Suprapubic skin (tissue), 4 donors: Measurements from ENCODE around the gene LMNB1. TPM values are rescaled to one million over a fixed set of nuclear protein-coding genes. Genes with fewer than 3 reads are reported as not detected.

Experiments used
- DNase-seq, 2 donors: peaks; one replicate each; pipeline ENCODE4 v3.0.0-alpha.2; 2019; ENCODE audit warnings: low spot score in 2 of 2
- H3K27ac ChIP-seq: fragments of 200-600 bp; sonication (generic); one replicate; pipeline ENCODE4 v1.5.1; 2019
- H3K27me3 ChIP-seq: fragments of 200-600 bp; sonication (generic); one replicate; pipeline ENCODE4 v1.5.1; 2019
- H3K36me3 ChIP-seq: fragments of 200-600 bp; sonication (generic); one replicate; pipeline ENCODE4 v1.5.1; 2019
- H3K4me1 ChIP-seq: fragments of 200-600 bp; sonication (generic); one replicate; pipeline ENCODE4 v1.5.1; 2019
- H3K4me3 ChIP-seq: fragments of 200-600 bp; sonication (generic); one replicate; pipeline ENCODE4 v1.5.1; 2019; ENCODE audit warnings: mild to moderate bottlenecking
- H3K9me3 ChIP-seq: fragments of 200-600 bp; sonication (generic); one replicate; pipeline ENCODE4 v1.5.1; 2019
- EP300 ChIP-seq: sonication (generic); formaldehyde crosslinking; IDR thresholded peaks from one replicate; pipeline ENCODE4 v1.6.1; 2017; ENCODE audit warnings: antibody characterized with exemption
- POLR2A ChIP-seq, 2 donors: fragments of 450-650 bp; IDR thresholded peaks; one replicate each; pipeline ENCODE4 v1.6.1; 2017; ENCODE audit warnings: antibody characterized with exemption in 2 of 2, mild to moderate bottlenecking in 2 of 2, moderate library complexity in 2 of 2
- POLR2AphosphoS5 ChIP-seq, 3 donors: sonication (generic); formaldehyde crosslinking; IDR thresholded peaks; one replicate each; pipeline ENCODE4 v1.6.1; 2017; ENCODE audit warnings: antibody characterized with exemption in 3 of 3
- WGBS: methylation state at CpG from one replicate; pipeline ENCODE4 v1.1.5; 2018; 5-methylcytosine and 5-hydroxymethylcytosine counted together
- total RNA-seq, 4 donors: library from RNA; depleted of rRNA; stranded (reverse); fragments of >200 nt; gene quantifications; one replicate each; pipeline ENCODE4 v1.1.0, GENCODE V29; 2016
- TF ChIP-seq, protein P1 (sequence below), 2 donors: fragments of 200-600 bp in 1 of 2; fragments of 450-650 bp in 1 of 2; sonication (generic) in 1 of 2; IDR thresholded peaks; one replicate each; pipeline ENCODE4 v1.5.1; 2016 to 2019; ENCODE audit warnings: antibody characterized with exemption in 2 of 2, mild to moderate bottlenecking in 1 of 2, moderate library complexity in 1 of 2

LMNB1 gene
- total RNA-seq, 4 donors from 2014 or later: 12.1 to 18.3 (median 14.6) TPM

DNA sequence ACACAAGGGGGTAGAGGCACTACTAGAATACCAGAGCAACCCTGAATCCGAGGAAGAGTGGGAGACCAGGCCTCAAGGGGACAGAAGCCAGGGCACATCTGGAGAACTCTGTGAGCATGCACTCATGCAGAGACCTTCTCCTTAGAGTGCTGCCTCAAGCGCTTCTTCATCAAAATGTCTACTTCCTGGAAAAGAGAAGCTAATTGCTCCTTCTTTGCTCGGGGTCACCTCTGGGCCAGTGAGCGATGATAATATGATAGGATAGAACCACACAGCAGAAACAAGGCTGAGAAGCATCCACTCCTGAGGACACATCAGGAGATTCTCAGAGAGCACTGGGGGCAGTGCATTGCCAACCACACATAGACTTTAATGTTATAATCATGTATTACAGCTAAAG is 23.7 kb upstream of the LMNB1 start:
- no peak for DNase-seq
- H3K27me3 ChIP-seq: no peaks in the 10 kb centered on the region
- 73% methylated on average over 4 of the region's 4 CpGs for WGBS

DNA sequence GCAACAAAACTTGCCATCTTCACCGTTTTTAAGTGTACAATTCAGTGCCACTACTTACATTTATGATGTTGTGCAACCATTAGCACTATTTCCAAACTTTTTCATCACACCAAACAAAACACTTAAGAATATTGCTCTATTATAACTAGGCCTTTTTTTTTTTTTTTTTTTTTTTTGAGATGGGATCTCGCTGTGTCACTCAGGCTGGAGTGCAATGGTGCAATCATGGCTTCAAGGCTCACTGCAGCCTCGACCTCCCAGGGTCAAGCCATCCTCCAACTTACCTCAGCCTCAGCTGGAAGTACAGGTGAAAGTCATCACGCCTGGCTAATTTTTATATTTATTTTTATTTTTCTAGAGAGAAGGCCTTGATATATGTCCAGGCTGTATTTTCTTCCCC is 22.3 kb upstream of the LMNB1 start:
- Histone ChIP-seq H3K4me3 (no peak overlapping the region), H3K36me3 (no peaks in the 10 kb centered on the region), H3K4me1 (no peaks in the 10 kb centered on the region), H3K9me3 (no peaks in the 10 kb centered on the region), H3K27me3 (no peaks in the 10 kb centered on the region), H3K27ac (no peak overlapping the region)
- TF ChIP-seq POLR2A (IDR thresholded peaks at IDR 0.05): no peak
- TF ChIP-seq, protein P1, sequence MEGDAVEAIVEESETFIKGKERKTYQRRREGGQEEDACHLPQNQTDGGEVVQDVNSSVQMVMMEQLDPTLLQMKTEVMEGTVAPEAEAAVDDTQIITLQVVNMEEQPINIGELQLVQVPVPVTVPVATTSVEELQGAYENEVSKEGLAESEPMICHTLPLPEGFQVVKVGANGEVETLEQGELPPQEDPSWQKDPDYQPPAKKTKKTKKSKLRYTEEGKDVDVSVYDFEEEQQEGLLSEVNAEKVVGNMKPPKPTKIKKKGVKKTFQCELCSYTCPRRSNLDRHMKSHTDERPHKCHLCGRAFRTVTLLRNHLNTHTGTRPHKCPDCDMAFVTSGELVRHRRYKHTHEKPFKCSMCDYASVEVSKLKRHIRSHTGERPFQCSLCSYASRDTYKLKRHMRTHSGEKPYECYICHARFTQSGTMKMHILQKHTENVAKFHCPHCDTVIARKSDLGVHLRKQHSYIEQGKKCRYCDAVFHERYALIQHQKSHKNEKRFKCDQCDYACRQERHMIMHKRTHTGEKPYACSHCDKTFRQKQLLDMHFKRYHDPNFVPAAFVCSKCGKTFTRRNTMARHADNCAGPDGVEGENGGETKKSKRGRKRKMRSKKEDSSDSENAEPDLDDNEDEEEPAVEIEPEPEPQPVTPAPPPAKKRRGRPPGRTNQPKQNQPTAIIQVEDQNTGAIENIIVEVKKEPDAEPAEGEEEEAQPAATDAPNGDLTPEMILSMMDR (IDR thresholded peaks at IDR 0.05): no peak
- TF ChIP-seq POLR2AphosphoS5 (IDR thresholded peaks at IDR 0.05): no peak
- no peak for TF ChIP-seq EP300
- no peak for DNase-seq
- 82% methylated on average over 4 of the region's 4 CpGs for WGBS

More for the DNA sequence above, 23.7 kb upstream of the LMNB1 start:
- TF ChIP-seq, protein P1 (IDR thresholded peaks at IDR 0.05): no peak
- TF ChIP-seq EP300 (no peak), POLR2AphosphoS5 (IDR thresholded peaks at IDR 0.05) (no peak), POLR2A (IDR thresholded peaks at IDR 0.05) (no peak)
- Histone ChIP-seq H3K4me3 (no peak overlapping the region), H3K9me3 (no peaks in the 10 kb centered on the region), H3K27ac (no peak overlapping the region), H3K4me1 (no peaks in the 10 kb centered on the region), H3K36me3 (no peaks in the 10 kb centered on the region)

DNA sequence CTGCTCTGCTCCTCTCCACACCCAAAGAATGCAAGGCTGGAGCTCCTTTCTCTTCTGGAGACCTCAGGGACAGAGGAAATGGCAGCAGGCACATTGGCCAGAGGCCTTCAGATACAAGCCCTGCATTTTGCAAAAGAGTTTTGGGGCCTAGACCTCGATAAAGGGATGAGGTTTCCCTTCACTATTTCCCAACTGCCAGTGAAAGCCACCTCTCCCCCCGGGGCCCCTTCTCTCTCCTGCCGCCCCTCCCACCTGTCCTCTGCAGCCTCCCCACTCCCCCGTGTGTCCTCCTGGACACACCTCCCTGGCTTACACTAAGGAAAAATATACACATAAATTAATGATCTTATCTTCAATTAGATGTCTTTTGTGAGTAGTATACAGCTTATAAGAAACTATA is 21.3 kb upstream of the LMNB1 start:
- Histone ChIP-seq H3K27ac (no peak overlapping the region), H3K4me3 (no peak overlapping the region), H3K4me1 (no peaks in the 10 kb centered on the region), H3K36me3 (no peaks in the 10 kb centered on the region), H3K9me3 (no peaks in the 10 kb centered on the region), H3K27me3 (no peaks in the 10 kb centered on the region)
- TF ChIP-seq POLR2AphosphoS5 (IDR thresholded peaks at IDR 0.05) (no peak), POLR2A (IDR thresholded peaks at IDR 0.05) (no peak), EP300 (no peak)
- TF ChIP-seq, protein P1 (IDR thresholded peaks at IDR 0.05): no peak
- no peak for DNase-seq
- WGBS: 44% methylated on average over 4 of the region's 4 CpGs

DNA sequence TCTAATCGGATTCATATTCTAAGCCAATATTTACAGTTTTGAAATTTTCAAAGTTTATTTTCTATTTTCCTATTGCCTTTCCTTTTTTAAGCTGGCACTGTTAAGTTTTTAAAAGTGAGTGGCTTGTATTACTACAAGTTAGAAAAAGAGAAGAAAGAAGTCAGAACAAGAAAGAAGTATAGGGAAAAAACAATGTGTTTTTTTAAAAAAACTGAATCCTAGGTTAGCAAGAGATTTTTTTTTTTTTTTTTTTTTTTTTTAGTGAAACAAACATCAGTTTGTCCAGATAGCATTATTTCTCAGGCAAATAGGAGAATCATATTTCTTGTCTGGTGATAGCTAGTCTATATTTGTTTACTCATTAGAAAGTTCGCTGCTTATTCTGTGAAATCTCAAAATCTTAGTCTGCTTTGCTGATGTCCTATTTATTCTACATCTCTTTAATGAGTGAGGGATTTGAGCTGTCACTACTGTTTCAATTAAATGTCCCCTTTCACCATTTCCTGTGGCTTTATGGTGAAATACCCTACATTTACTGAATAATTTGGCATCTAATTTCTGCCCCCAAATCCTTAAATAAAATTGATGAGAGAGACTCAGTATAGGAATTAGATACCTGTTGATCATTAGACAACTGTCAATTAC is 19.1 kb upstream of the LMNB1 start:
- H3K4me1 ChIP-seq: no peaks in the 10 kb centered on the region
- TF ChIP-seq POLR2AphosphoS5 (IDR thresholded peaks at IDR 0.05) (no peak), POLR2A (IDR thresholded peaks at IDR 0.05) (no peak), EP300 (no peak)
- TF ChIP-seq, protein P1 (IDR thresholded peaks at IDR 0.05): no peak
- H3K4me3 ChIP-seq: no peak overlapping the region
- no peaks in the 10 kb centered on the region for H3K9me3 ChIP-seq
- no peaks in the 10 kb centered on the region for H3K36me3 ChIP-seq
- DNase-seq: no peak
- H3K27ac ChIP-seq: no peak overlapping the region
- WGBS: 69% methylated on average over 2 of the region's 2 CpGs
- H3K27me3 ChIP-seq: no peaks in the 10 kb centered on the region

DNA sequence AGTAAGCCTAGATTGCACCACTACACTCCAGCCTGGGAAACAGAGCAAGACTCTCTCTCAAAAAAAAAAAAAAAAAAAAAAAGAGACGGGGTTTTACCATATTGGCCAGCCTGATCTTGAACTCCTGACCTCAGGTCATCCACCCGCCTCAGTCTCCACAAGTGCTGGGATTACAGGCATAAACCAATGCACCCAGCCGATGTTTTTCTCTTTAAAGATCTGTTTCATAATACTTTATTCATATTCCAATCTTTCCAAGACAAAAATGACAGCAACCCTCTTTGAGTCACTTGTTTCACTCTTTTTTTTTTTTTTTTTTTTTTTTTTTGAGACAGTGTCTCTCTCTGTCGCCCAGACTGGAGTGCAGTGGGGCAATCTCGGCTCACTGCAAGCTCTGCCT is 13.6 kb upstream of the LMNB1 start:
- H3K27me3 ChIP-seq: no peaks in the 10 kb centered on the region
- no peak overlapping the region for H3K4me3 ChIP-seq
- TF ChIP-seq, protein P1 (IDR thresholded peaks at IDR 0.05): no peak
- TF ChIP-seq POLR2AphosphoS5 (IDR thresholded peaks at IDR 0.05) (no peak), EP300 (no peak), POLR2A (IDR thresholded peaks at IDR 0.05) (no peak)
- no peaks in the 10 kb centered on the region for H3K9me3 ChIP-seq
- WGBS: 85% methylated on average over 5 of the region's 5 CpGs
- no peak overlapping the region for H3K27ac ChIP-seq
- H3K4me1 ChIP-seq: no peaks in the 10 kb centered on the region
- H3K36me3 ChIP-seq: no peaks in the 10 kb centered on the region
- no peak for DNase-seq
